Upper lobe of right lung (tissue), 1 donor: ENCODE results near the gene VPS13A. TPM values are rescaled to one million over a fixed set of nuclear protein-coding genes. Genes with fewer than 3 reads are reported as not detected.

ENCODE experiments used
- ATAC-seq: fragments of 200-7000 bp; cut with Tn5 transposase; one replicate; pipeline ENCODE4 v1.9.1; 2020; ENCODE audit warnings: mild to moderate bottlenecking, moderate library complexity
- DNase-seq: peaks from one replicate; pipeline ENCODE4 v3.0.0-alpha.2; 2020
- H3K27ac ChIP-seq: fragments of 200-600 bp; one replicate; pipeline ENCODE4 v1.8.0; 2022
- H3K27me3 ChIP-seq: fragments of 200-600 bp; one replicate; pipeline ENCODE4 v1.8.0; 2022; ENCODE audit warnings: mild to moderate bottlenecking
- H3K36me3 ChIP-seq: fragments of 200-600 bp; one replicate; pipeline ENCODE4 v1.8.0; 2022
- H3K4me1 ChIP-seq: fragments of 200-600 bp; one replicate; pipeline ENCODE4 v1.8.0; 2022
- H3K4me3 ChIP-seq: fragments of 200-600 bp; one replicate; pipeline ENCODE4 v1.8.0; 2022; ENCODE audit warnings: mild to moderate bottlenecking
- H3K9me3 ChIP-seq: fragments of 200-600 bp; one replicate; pipeline ENCODE4 v1.8.0; 2022
- CTCF ChIP-seq: fragments of 200-600 bp; IDR thresholded peaks from one replicate; pipeline ENCODE4 v1.8.0; 2022; ENCODE audit warnings: antibody characterized with exemption
- intact Hi-C: fragments of 100-400 bp; cut with DNase I; formaldehyde crosslinking; loops from one replicate; pipeline ENCODE4 v1.11.0; 2022
- total RNA-seq: library from RNA; stranded (reverse); fragmentation: NEBNext Ultra II Directional; extraction: Animal tissue kit (Norgen Biotek cat#: 25700); gene quantifications from one replicate; pipeline ENCODE4 v1.2.1, GENCODE V29; 2021
- donor health status: DM: no; HTN: yes; CAD: no; lungs with severe emphysema.

The VPS13A gene
- total RNA-seq, 1 donor from 2014 or later, result 44.0 TPM

GRCh38 chr9:77176106-77176505 is 1.2 kb upstream of the VPS13A start:
- Histone ChIP-seq H3K27me3 (no peaks in the 10 kb centered on the region), H3K36me3 (no peaks in the 10 kb centered on the region), H3K4me3 (no peak overlapping the region), H3K27ac (no peak overlapping the region), H3K4me1 (peaks cover 13% of the 10 kb centered on the region), H3K9me3 (no peaks in the 10 kb centered on the region)
- no peak for TF ChIP-seq CTCF
- DNase-seq (no peak), ATAC-seq (no peak)
- intact Hi-C loops, result no loop called here

DNA sequence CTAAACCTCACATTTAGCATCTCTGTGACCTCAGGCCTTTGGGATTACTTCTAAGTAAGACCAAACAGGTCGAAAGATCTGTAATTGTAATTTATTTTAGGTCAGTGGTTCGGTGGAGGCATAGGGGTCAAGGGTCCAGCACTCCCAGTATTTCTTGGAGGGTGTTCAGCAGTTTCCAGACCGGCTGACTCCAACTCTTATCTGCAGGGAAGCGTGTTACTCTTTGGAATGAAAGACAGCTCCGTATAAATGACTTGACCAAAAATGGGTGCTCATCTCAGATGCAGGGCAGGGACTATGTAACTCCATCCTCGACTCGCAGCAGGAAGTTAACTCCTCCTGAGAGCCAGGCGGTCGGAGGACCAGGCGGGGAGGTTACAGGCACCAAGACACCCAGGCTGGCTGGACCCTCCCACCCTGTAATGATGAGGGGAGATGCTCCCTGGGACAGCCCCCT is 620 bp upstream of the VPS13A start:
- peaks cover 13% of the 10 kb centered on the region for H3K4me1 ChIP-seq
- peak overlapping the region; percentile 82 for H3K27ac ChIP-seq
- no peaks in the 10 kb centered on the region for H3K27me3 ChIP-seq
- TF ChIP-seq CTCF, result no peak
- no peak for DNase-seq
- H3K9me3 ChIP-seq, result no peaks in the 10 kb centered on the region
- no peaks in the 10 kb centered on the region for H3K36me3 ChIP-seq
- intact Hi-C loops, result no loop called here
- no peak for ATAC-seq
- H3K4me3 ChIP-seq, result peak overlapping the region; percentile 76

DNA sequence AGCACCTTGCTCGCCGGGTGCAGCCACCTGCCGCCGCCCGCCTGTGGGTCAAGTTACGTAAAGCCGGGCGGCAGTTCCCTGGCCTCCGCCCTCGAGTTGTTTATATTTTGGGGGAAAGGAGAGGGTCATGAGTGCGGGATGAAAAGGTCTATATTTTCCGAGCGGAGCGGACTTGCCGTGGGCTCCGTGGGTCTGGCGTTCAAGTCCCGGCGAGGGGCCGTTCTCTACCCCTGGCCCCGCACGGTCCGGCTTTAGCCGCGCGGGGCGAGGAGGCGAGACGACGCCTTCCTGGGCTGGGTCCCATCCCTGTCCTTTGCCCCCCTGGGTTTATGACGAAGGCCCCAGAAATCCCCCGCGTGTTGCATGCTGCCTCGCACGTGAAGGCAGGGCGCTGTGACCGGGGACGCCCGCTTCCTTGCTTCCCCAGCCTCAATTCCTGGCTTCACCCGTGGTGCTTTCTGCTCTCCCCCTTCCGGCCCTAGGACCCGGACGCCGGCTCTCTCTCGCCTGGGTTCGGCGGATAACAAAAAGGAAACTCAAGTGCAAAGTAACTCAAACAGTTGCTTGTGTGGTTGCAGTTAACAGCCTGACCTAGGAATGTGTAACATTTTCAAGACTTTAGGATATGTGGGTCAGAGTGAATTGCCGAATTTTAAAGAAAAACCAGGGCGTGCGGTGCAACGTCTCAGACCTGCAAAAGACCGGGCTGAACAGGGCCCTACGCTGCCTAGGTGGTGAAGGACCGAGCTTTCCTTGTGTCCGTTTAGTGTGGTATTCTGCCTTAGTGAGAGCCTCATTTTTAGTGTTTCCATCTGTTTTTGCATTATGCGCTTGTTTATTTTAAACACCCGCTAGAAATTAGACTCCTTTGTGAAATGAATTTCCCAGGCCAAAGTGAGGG is 810 bp downstream of the VPS13A start:
- Histone ChIP-seq H3K36me3 (no peaks in the 10 kb centered on the region), H3K9me3 (no peaks in the 10 kb centered on the region), H3K27ac (peak overlapping the region; percentile 82), H3K27me3 (no peaks in the 10 kb centered on the region), H3K4me3 (peak overlapping the region; percentile 76), H3K4me1 (peaks cover 13% of the 10 kb centered on the region)
- DNase-seq (peak; percentile 80), ATAC-seq (peak; percentile 31)
- no peak for TF ChIP-seq CTCF
- intact Hi-C loops, result no loop called here

DNA sequence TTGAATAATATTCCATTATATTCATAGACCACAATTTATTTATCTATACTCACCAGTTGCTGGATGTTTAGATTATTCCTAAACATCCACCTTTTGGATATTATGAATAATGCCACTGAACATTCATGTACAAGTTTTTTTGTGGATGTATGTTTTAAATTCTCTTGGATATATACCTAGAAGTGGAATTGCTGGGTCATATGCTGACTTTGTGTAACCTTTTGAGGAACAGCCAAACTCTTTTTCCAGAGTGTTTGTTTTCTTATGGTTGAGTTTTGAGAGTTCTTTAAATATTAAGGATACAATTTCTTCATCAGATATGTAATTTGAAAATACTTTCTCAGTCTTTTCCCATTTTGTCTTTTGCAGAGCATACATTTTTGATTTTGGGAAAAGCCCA is 2.7 kb downstream of the VPS13A start:
- DNase-seq, result no peak
- Histone ChIP-seq H3K4me3 (no peak overlapping the region), H3K27ac (no peak overlapping the region), H3K27me3 (no peaks in the 10 kb centered on the region), H3K36me3 (no peaks in the 10 kb centered on the region), H3K9me3 (no peaks in the 10 kb centered on the region), H3K4me1 (peaks cover 13% of the 10 kb centered on the region)
- no peak for ATAC-seq
- intact Hi-C loops, result no loop called here
- TF ChIP-seq CTCF, result no peak

DNA sequence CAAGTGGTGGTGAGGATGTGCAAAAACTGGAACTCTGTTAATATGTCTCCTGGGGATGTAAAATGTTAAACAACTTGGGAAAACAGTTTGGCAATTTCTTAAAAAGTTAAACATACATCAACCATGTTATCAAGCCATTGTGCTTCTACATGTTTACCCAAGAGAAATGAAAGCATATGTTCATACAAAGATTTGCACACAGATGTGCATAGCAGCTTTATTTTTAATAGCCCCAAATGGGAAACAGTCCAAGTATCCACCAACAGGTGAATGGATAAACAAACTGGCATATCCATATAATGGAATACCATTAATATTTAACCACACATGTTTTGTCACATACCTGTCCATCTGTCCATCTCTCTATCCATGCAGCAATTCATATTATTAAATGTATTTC is 6.2 kb downstream of the VPS13A start:
- no peaks in the 10 kb centered on the region for H3K27me3 ChIP-seq
- no peak for TF ChIP-seq CTCF
- peaks cover 12% of the 10 kb centered on the region for H3K4me1 ChIP-seq
- DNase-seq (no peak), ATAC-seq (no peak)
- intact Hi-C loops, result no loop called here
- H3K36me3 ChIP-seq, result no peaks in the 10 kb centered on the region
- H3K27ac ChIP-seq, result no peak overlapping the region
- H3K9me3 ChIP-seq, result no peaks in the 10 kb centered on the region
- no peak overlapping the region for H3K4me3 ChIP-seq
